B cell (primary cell): ENCODE data around the gene MAT1A. TPM values are rescaled to one million over a fixed set of nuclear protein-coding genes. Genes with fewer than 3 reads are reported as not detected.

ENCODE experiments used
- ATAC-seq: fragments of 200-7000 bp; cut with Tn5 transposase; one replicate; pipeline ENCODE4 v1.10.0; 2021; ENCODE audit warnings: low read depth, mild to moderate bottlenecking, moderate number of reproducible peaks, moderate library complexity
- CTCF ChIA-PET: fragments of 350-600 bp; sonication (Branson Sonifier 250); formaldehyde crosslinking; loops from one replicate; lab custom pipeline; 2021; ENCODE audit warnings: antibody characterized with exemption, inconsistent platforms; lab: Charles Lee
- POLR2A ChIA-PET: fragments of 350-600 bp; sonication (Branson Sonifier 250); formaldehyde crosslinking; loops from one replicate; lab custom pipeline; 2021; ENCODE audit warnings: antibody characterized with exemption; lab: Charles Lee
- DNase-seq: peaks from one replicate; pipeline ENCODE4 v3.0.0; 2013
- H2AFZ ChIP-seq: 2 replicates; pipeline ENCODE4 v1.6.1; 2012; ENCODE audit warnings: mild to moderate bottlenecking, low read depth, low read length; ENCODE audit not compliant: insufficient read depth, poor library complexity, severe bottlenecking
- H3K27ac ChIP-seq, 2 donors: 1 replicate in 1 of 2; 2 replicates in 1 of 2; pipeline ENCODE4 v1.5.1; 2012 to 2013; ENCODE audit warnings: low read length in 2 of 2, mild to moderate bottlenecking in 2 of 2, moderate library complexity in 1 of 2
- H3K27me3 ChIP-seq, 4 experiments: fragments of 200-600 bp in 1 of 4; sonication (generic) in 1 of 4; replicated peaks in 1 of 4; 1 replicate in 2 of 4; 2 replicates in 2 of 4; pipeline versions ENCODE4 v1.6.1 to v1.7.0; 2013 to 2016; ENCODE audit warnings: low read length in 3 of 4, mild to moderate bottlenecking in 2 of 4, mixed read lengths in 1 of 4, moderate library complexity in 1 of 4; ENCODE audit not compliant: insufficient read depth in 4 of 4, control insufficient read depth in 3 of 4; ENCODE audit errors: control extremely low read depth in 1 of 4
- H3K36me3 ChIP-seq, 2 experiments: replicated peaks in 1 of 2; 1 replicate in 1 of 2; 2 replicates in 1 of 2; pipeline versions ENCODE4 v1.6.1 to v1.7.1; 2013; ENCODE audit warnings: low read length in 1 of 2; ENCODE audit not compliant: insufficient read depth in 2 of 2, control insufficient read depth in 1 of 2; ENCODE audit errors: control extremely low read depth in 1 of 2, extremely low read depth in 1 of 2
- H3K4me1 ChIP-seq, 2 donors: fragments of 200-600 bp in 1 of 2; sonication (generic) in 1 of 2; 1 replicate in 1 of 2; 2 replicates in 1 of 2; pipeline versions ENCODE4 v1.5.1 to v1.6.1; 2013 to 2017; ENCODE audit warnings: low read length in 2 of 2; ENCODE audit not compliant: control insufficient read depth in 2 of 2, insufficient read depth in 2 of 2
- H3K4me2 ChIP-seq: replicated peaks from 2 replicates; pipeline ENCODE3; 2012; ENCODE audit warnings: mild to moderate bottlenecking, low read depth, low read length; ENCODE audit not compliant: poor library complexity, severe bottlenecking
- H3K4me3 ChIP-seq, 5 experiments: fragments of 200-600 bp in 1 of 5; sonication (generic) in 1 of 5; 1 replicate in 3 of 5; 2 replicates in 2 of 5; pipeline versions ENCODE4 v1.5.1 to v1.7.0; 2011 to 2016; ENCODE audit warnings: low read length in 4 of 5, mild to moderate bottlenecking in 4 of 5, low read depth in 2 of 5, control low read depth in 1 of 5, moderate library complexity in 1 of 5; ENCODE audit not compliant: insufficient read depth in 1 of 5; ENCODE audit errors: control extremely low read depth in 1 of 5, extremely low read depth in 1 of 5
- H3K79me2 ChIP-seq: fragments of 200-600 bp; sonication (generic); one replicate; pipeline ENCODE4 v1.6.0; 2016; ENCODE audit warnings: low read length; ENCODE audit not compliant: control insufficient read depth, insufficient read depth
- H3K9ac ChIP-seq: fragments of 200-600 bp; sonication (generic); 2 replicates; pipeline ENCODE4 v1.6.1; 2017; ENCODE audit warnings: mild to moderate bottlenecking, low read length, moderate library complexity
- H3K9me3 ChIP-seq, 3 donors: one replicate each; pipeline versions ENCODE4 v1.6.1 to v1.7.1; 2013; ENCODE audit warnings: low read length in 2 of 3; ENCODE audit not compliant: control insufficient read depth in 2 of 3, insufficient read depth in 1 of 3; ENCODE audit errors: control extremely low read depth in 1 of 3
- H4K20me1 ChIP-seq: 2 replicates; pipeline ENCODE4 v1.6.0; 2012; ENCODE audit warnings: mild to moderate bottlenecking, low read length; ENCODE audit not compliant: insufficient read depth, control insufficient read depth, poor library complexity, severe bottlenecking
- H3K27ac Mint-ChIP-seq: one replicate; pipeline ENCODE4 v1.8.0; 2021; ENCODE audit warnings: mixed read lengths
- H3K27me3 Mint-ChIP-seq: one replicate; pipeline ENCODE4 v1.8.0; 2021; ENCODE audit warnings: mixed read lengths
- H3K4me1 Mint-ChIP-seq: one replicate; pipeline ENCODE4 v1.8.0; 2021; ENCODE audit warnings: mixed read lengths
- H3K4me3 Mint-ChIP-seq: one replicate; pipeline ENCODE4 v1.8.0; 2021; ENCODE audit warnings: mixed read lengths
- H3K9me3 Mint-ChIP-seq: one replicate; pipeline ENCODE4 v1.8.0; 2022; ENCODE audit warnings: mixed read lengths; ENCODE audit not compliant: insufficient read depth
- EZH2 ChIP-seq: IDR thresholded peaks from 2 replicates; pipeline ENCODE4 v1.6.1; 2012; ENCODE audit warnings: borderline replicate concordance, low read depth, mild to moderate bottlenecking, moderate library complexity, low read length; ENCODE audit not compliant: insufficient read depth, poor library complexity, severe bottlenecking
- WGBS: methylation state at CpG from one replicate; pipeline ENCODE4 v1.1.5; 2013; ENCODE audit warnings: missing lambda C conversion rate; ENCODE audit not compliant: insufficient coverage; 5-methylcytosine and 5-hydroxymethylcytosine counted together
- intact Hi-C: fragments of 100-400 bp; cut with micrococcal nuclease; formaldehyde crosslinking; loops from one replicate; pipeline ENCODE4 v1.10.0; 2022
- polyA plus RNA-seq: library from polyadenylated mRNA; depleted of rRNA; stranded (reverse); fragments of >200 nt; gene quantifications from 2 replicates; pipeline ENCODE4 v1.2.3, GENCODE V29; 2012
- total RNA-seq, 2 donors: library from RNA; stranded (reverse); fragments of 120-200 nt in 1 of 2; gene quantifications; 1 replicate in 1 of 2; 2 replicates in 1 of 2; pipeline versions ENCODE4 v1.2.3 to v1.2.4, GENCODE V29; 2013 to 2022
- TF ChIP-seq, protein P1 (sequence below): fragments of 200-600 bp; IDR thresholded peaks from one replicate; pipeline ENCODE4 v1.8.0; 2022; ENCODE audit warnings: antibody characterized with exemption, mild to moderate bottlenecking

The MAT1A gene
- total and polyA plus RNA-seq, 2 donors (not counting 1 experiment from before 2014, with no cell fraction given) = not detected

DNA sequence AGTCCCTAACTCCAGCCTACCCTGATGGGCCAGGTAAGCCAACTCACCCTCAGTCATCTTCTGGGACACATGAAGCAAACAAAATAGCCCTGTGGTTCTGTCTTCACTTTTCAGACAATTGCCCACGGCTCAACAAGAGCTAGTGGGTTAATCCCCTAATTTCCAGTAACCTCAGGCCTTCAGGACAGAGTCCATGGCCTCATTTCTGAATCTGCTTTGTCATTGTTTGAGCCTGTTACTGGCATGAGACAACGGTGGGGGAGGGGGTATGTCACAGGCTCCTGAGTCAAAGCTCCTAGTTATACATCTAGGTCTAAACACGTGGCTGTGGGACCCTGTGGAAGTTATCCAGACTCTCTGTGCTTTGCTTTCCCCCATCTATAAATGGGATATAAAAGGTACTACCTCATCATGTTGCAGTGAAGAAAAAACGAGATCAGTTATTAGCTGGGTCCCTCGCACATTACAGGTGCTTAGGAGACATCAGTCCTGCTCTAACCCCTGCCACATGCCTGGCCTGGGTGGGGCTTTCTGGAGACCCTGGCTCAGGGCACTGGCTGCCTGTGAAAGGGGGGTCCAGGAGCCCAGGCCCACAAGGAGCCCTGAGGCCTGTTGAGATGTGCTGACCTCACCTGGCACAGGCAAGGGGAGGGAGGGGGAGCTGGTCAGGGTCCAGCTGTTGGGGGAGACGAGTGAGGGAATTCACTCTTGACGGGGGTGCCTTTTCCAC, 16.5 kb downstream of the MAT1A start:
- no peak overlapping the region for H3K27ac ChIP-seq
- DNase-seq (no peak), ATAC-seq (no peak)
- Mint-ChIP-seq H3K4me1 (no peaks in the 10 kb centered on the region), H3K4me3 (no peak overlapping the region), H3K27me3 (peaks cover 16% of the 10 kb centered on the region), H3K9me3 (no peaks in the 10 kb centered on the region), H3K27ac (no peak overlapping the region)
- H3K9me3 ChIP-seq = no peaks in the 10 kb centered on the region
- ChIA-PET CTCF (interaction anchor here (0.6 kb wide), 1 partner anchor 133 kb away, joined by 3 read pairs; no protein-coding TSS in a partner anchor), POLR2A (no interaction called here)
- H3K79me2 ChIP-seq = no peaks in the 10 kb centered on the region
- no peaks in the 10 kb centered on the region for H4K20me1 ChIP-seq
- no peaks in the 10 kb centered on the region for H3K4me1 ChIP-seq
- no peak overlapping the region for H3K4me2 ChIP-seq
- peaks cover 0 to 6% (median 0%) of the 10 kb centered on the region in 4 experiments for H3K27me3 ChIP-seq
- 68% methylated on average over 4 of the region's 7 CpGs for WGBS
- no peak overlapping the region for H3K9ac ChIP-seq
- intact Hi-C loops = no loop called here
- no peak overlapping the region for H3K4me3 ChIP-seq
- no peak for TF ChIP-seq EZH2
- TF ChIP-seq, protein P1, sequence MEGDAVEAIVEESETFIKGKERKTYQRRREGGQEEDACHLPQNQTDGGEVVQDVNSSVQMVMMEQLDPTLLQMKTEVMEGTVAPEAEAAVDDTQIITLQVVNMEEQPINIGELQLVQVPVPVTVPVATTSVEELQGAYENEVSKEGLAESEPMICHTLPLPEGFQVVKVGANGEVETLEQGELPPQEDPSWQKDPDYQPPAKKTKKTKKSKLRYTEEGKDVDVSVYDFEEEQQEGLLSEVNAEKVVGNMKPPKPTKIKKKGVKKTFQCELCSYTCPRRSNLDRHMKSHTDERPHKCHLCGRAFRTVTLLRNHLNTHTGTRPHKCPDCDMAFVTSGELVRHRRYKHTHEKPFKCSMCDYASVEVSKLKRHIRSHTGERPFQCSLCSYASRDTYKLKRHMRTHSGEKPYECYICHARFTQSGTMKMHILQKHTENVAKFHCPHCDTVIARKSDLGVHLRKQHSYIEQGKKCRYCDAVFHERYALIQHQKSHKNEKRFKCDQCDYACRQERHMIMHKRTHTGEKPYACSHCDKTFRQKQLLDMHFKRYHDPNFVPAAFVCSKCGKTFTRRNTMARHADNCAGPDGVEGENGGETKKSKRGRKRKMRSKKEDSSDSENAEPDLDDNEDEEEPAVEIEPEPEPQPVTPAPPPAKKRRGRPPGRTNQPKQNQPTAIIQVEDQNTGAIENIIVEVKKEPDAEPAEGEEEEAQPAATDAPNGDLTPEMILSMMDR = no peak
- no peaks in the 10 kb centered on the region for H3K36me3 ChIP-seq
- no peak overlapping the region for H2AFZ ChIP-seq

DNA sequence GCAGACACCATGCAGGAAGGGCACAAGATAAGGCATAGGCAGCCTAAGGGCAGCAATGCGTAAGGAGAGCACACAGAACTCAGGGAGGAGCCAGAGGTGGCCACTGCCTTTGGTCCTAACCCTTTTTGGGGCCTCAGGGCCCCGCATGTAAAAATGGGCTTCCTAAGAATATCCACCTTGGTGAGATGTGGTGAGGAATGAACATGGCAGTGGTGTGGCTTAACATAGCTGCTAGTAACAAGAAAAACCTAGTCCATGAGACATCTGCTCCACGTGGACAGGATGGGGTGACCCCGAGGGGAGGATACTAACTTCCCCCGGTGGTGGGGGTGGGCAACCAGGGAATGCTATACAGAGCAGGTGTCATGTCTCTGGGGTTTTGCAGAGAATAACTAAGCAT, 18.0 kb downstream of the MAT1A start:
- CTCF ChIA-PET = no interaction called here
- TF ChIP-seq EZH2 = no peak
- TF ChIP-seq, protein P1 = no peak
- Mint-ChIP-seq H3K27ac (no peak overlapping the region), H3K4me3 (no peak overlapping the region), H3K4me1 (no peaks in the 10 kb centered on the region), H3K9me3 (no peaks in the 10 kb centered on the region), H3K27me3 (peaks cover 21% of the 10 kb centered on the region)
- POLR2A ChIA-PET = no interaction called here
- H3K4me1 ChIP-seq = no peaks in the 10 kb centered on the region
- no peaks in the 10 kb centered on the region for H3K36me3 ChIP-seq
- H3K9me3 ChIP-seq = no peaks in the 10 kb centered on the region
- H2AFZ ChIP-seq = no peak overlapping the region
- peaks cover 0 to 4% (median 0%) of the 10 kb centered on the region in 4 experiments for H3K27me3 ChIP-seq
- no peak overlapping the region for H3K9ac ChIP-seq
- H4K20me1 ChIP-seq = no peaks in the 10 kb centered on the region
- intact Hi-C loops = no loop called here
- DNase-seq (no peak), ATAC-seq (no peak)
- no peak overlapping the region for H3K4me3 ChIP-seq
- no peak overlapping the region for H3K4me2 ChIP-seq
- H3K79me2 ChIP-seq = no peaks in the 10 kb centered on the region
- no peak overlapping the region for H3K27ac ChIP-seq
- 50% methylated on average over 3 of the region's 5 CpGs for WGBS
